Common myeloid progenitor, CD34-positive (primary cell): Measurements from ENCODE around the gene CBX2.

Experiments
- CTCF ChIA-PET: fragments of 350-600 bp; sonication (Branson Sonifier 250); formaldehyde crosslinking; loops from one replicate; lab custom pipeline; 2021; ENCODE audit warnings: antibody characterized with exemption; lab: Charles Lee
- POLR2A ChIA-PET: fragments of 350-600 bp; sonication (Branson Sonifier 250); formaldehyde crosslinking; loops from one replicate; lab custom pipeline; 2021; ENCODE audit warnings: antibody characterized with exemption; lab: Charles Lee
- DNase-seq, 3 donors: peaks; one replicate each; pipeline versions ENCODE4 v3.0.0 to v3.0.0-alpha.2; 2013
- H3K27ac ChIP-seq, 2 experiments: 1 replicate in 1 of 2; 2 replicates in 1 of 2; pipeline ENCODE4 v1.7.0; 2013; ENCODE audit warnings: inconsistent platforms in 2 of 2, low read length in 2 of 2, mild to moderate bottlenecking in 2 of 2, low read depth in 1 of 2, moderate library complexity in 1 of 2; ENCODE audit not compliant: severe bottlenecking in 2 of 2, insufficient read depth in 1 of 2, poor library complexity in 1 of 2
- H3K27me3 ChIP-seq, 5 experiments: replicated peaks in 2 of 5; 1 replicate in 3 of 5; 2 replicates in 2 of 5; pipeline versions ENCODE4 v1.6.1 to v1.7.0; 2013; ENCODE audit warnings: low read length in 4 of 5, mild to moderate bottlenecking in 2 of 5, moderate library complexity in 2 of 5, inconsistent platforms in 1 of 5; ENCODE audit not compliant: insufficient read depth in 5 of 5, control insufficient read depth in 4 of 5
- H3K36me3 ChIP-seq, 4 experiments: 1 replicate in 2 of 4; 2 replicates in 2 of 4; pipeline versions ENCODE4 v1.6.1 to v1.7.0; 2013; ENCODE audit warnings: low read length in 3 of 4, control low read depth in 1 of 4, mild to moderate bottlenecking in 1 of 4; ENCODE audit not compliant: control insufficient read depth in 4 of 4, insufficient read depth in 4 of 4
- H3K4me1 ChIP-seq, 4 experiments: 1 replicate in 3 of 4; 2 replicates in 1 of 4; pipeline versions ENCODE4 v1.6.1 to v1.7.1; 2013; ENCODE audit warnings: low read length in 3 of 4, mild to moderate bottlenecking in 3 of 4, control low read depth in 1 of 4, inconsistent platforms in 1 of 4, moderate library complexity in 1 of 4; ENCODE audit not compliant: control insufficient read depth in 4 of 4, insufficient read depth in 4 of 4; ENCODE audit errors: control extremely low read depth in 1 of 4
- H3K4me3 ChIP-seq, 7 experiments: 1 replicate in 4 of 7; 2 replicates in 3 of 7; pipeline versions ENCODE4 v1.5.1 to v1.7.0; 2013; ENCODE audit warnings: mild to moderate bottlenecking in 7 of 7, low read length in 6 of 7, moderate library complexity in 6 of 7, inconsistent platforms in 2 of 7, low read depth in 2 of 7, control low read depth in 1 of 7; ENCODE audit not compliant: insufficient read depth in 4 of 7, control insufficient read depth in 1 of 7; ENCODE audit errors: extremely low read depth in 1 of 7
- H3K9me3 ChIP-seq, 5 experiments: 1 replicate in 4 of 5; 2 replicates in 1 of 5; pipeline versions ENCODE4 v1.6.1 to v1.7.1; 2013; ENCODE audit warnings: low read length in 4 of 5, mild to moderate bottlenecking in 2 of 5, inconsistent platforms in 1 of 5, low read depth in 1 of 5, moderate library complexity in 1 of 5; ENCODE audit not compliant: control insufficient read depth in 4 of 5, insufficient read depth in 2 of 5; ENCODE audit errors: control extremely low read depth in 1 of 5
- WGBS: methylation state at CpG from one replicate; pipeline ENCODE4 v1.1.5; 2013; ENCODE audit not compliant: insufficient coverage; 5-methylcytosine and 5-hydroxymethylcytosine counted together

The CBX2 gene

DNA sequence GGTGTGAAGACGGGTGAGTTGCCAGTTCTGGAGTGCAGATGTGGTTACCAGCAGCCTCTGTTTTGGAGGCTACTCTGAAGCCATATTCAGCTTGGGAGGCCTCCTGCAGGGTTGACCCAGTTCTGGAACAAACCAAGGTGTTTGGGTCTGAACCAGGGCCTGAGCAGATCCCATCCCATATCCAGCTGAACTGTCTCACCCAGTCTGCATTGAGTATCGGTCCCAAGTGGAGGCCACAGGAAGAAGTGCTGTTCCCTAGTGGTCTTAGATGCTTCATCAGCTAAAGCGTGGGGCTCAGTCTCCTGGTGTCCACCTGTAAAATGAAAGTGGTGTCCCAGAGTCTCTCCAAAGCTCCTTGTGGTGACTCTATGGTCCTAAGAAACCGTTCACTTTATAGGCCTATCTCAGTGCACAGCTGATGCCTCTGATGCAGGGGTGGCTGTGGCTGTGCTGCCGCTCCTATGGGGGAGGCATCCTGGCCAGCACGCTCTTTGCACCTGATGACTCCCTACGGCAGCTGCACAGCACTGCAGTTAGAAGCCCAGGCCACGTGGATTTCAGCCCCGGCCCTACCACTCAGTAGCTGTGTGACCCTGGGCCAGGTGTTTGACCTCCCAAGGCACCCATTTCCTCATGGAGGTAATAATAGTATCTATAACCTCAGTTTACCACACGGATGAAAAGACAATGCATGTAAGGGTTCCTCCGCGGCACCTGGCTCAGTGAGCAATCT, 40.2 kb downstream of the CBX2 start:
- Histone ChIP-seq H3K27ac (no peak overlapping the region), H3K4me3 (no peak overlapping the region), H3K4me1 (peaks cover 0 to 24% (median 22%) of the 10 kb centered on the region in 4 experiments), H3K27me3 (peaks cover 0 to 56% (median 28%) of the 10 kb centered on the region in 5 experiments), H3K9me3 (no peaks in the 10 kb centered on the region), H3K36me3 (no peaks in the 10 kb centered on the region)
- ChIA-PET POLR2A (no interaction called here), CTCF (interaction anchor here (0.6 to 2.8 kb wide), 11 partner anchors 8 to 172 kb away, joined by 3 to 13 read pairs (median 4); no protein-coding TSS in a partner anchor)
- WGBS, result 94% methylated on average over 8 of the region's 12 CpGs
- DNase-seq, result no peak

DNA sequence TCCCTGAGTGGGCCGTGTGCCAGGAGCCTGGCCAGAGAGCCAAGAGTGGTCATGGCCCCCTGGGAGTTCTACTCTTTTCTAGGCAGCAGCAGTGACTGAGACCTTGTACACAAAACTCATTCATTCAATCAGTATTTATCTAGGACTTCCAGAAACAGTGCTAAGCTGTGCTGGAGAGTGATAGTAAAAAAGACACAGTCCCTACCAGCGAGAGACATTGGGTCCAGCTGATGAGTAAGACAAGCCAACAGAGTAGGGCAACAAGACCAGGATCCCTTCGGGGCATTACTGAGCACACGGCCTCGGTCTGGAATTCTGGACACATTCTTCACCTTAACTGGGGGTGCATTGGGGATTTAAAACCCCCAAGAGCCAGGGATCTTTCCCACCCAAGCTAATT, 41.1 kb downstream of the CBX2 start:
- ChIA-PET POLR2A (no interaction called here), CTCF (interaction anchor here (0.8 to 2.8 kb wide), 7 partner anchors 7 to 152 kb away, joined by 3 to 13 read pairs (median 5); no protein-coding TSS in a partner anchor)
- WGBS, result 91% methylated on average over 4 of the region's 5 CpGs

DNA sequence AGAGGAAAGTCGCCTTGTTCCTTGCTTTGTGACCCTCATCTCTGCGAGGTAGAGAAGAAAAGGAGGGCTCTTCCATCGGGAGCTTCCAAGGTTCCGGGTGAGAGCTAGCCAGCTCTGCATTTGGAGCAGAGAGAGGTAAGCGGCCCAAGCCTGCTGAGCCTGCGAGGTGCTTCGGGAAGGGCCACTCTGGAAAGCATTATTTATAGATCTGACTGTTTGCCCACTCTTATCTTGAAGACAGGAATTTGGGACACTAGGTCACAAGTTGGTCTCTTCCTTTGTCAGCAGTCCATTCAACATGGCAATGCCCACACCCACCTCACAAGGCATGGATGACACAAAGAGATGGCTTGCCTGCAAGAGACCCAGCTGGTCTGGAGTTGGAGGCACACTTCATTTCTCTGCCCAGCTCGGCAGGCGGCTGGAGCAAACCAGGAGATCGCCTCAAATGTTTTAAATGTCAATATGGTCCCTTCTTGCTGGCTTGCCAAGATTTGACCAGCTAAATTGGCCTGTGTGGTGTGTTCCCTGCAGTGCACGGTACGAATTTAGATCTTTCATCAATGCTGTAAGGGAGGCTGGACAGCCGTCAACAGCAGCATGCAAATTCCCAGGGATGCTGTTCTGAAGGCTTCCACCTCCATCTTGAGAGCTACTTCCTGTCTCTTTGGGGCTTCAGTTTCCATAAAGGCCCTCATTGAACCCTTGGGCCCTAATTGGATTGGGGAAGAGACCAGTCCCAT, 41.8 kb downstream of the CBX2 start:
- no peak overlapping the region for H3K4me3 ChIP-seq
- no peak for DNase-seq
- peaks cover 0 to 45% (median 23%) of the 10 kb centered on the region in 5 experiments for H3K27me3 ChIP-seq
- ChIA-PET CTCF (interaction anchor here (1.2 to 2.8 kb wide), 4 partner anchors 8 to 151 kb away, joined by 3 to 13 read pairs (median 6); no protein-coding TSS in a partner anchor), POLR2A (interaction anchor here (0.6 kb wide), 1 partner anchor 20 kb away, joined by 3 read pairs; no protein-coding TSS in a partner anchor)
- no peak overlapping the region for H3K27ac ChIP-seq
- H3K9me3 ChIP-seq, result no peaks in the 10 kb centered on the region
- no peaks in the 10 kb centered on the region for H3K36me3 ChIP-seq
- H3K4me1 ChIP-seq, result peaks cover 0 to 12% (median 11%) of the 10 kb centered on the region in 4 experiments
- 96% methylated on average over 13 of the region's 13 CpGs for WGBS

More for the DNA sequence above, 41.1 kb downstream of the CBX2 start:
- Histone ChIP-seq H3K27ac (no peak overlapping the region), H3K4me1 (peaks cover 0 to 18% (median 16%) of the 10 kb centered on the region in 4 experiments), H3K4me3 (no peak overlapping the region), H3K9me3 (no peaks in the 10 kb centered on the region), H3K36me3 (no peaks in the 10 kb centered on the region), H3K27me3 (peaks cover 0 to 51% (median 28%) of the 10 kb centered on the region in 5 experiments)
- DNase-seq, result no peak

DNA sequence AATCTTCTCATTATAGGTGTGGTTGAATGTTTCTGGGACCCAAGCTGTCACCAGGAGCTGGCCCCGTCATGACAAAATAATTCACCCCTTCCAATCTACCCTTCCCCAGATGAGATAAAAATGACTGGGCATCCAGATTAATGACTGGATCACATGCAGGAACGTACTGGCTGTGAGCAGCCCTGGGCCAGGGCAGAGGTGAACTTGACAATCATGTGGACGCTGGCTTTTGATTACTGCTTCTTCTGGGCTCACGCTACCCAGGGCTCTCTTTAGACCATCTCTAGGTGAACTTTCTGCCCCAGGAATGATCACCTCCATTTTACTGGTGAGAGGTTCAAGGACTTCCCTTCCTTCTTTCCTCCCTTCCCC, 43.0 kb downstream of the CBX2 start:
- ChIA-PET POLR2A (no interaction called here), CTCF (interaction anchor here (1.2 to 2.0 kb wide), 4 partner anchors 8 to 16 kb away, joined by 3 to 6 read pairs (median 5); no protein-coding TSS in a partner anchor)
- H3K4me3 ChIP-seq, result no peak overlapping the region
- no peak for DNase-seq
- H3K27me3 ChIP-seq, result peaks cover 0 to 33% (median 21%) of the 10 kb centered on the region in 5 experiments
- H3K9me3 ChIP-seq, result no peaks in the 10 kb centered on the region
- peaks cover 0 to 15% (median 3%) of the 10 kb centered on the region in 4 experiments for H3K4me1 ChIP-seq
- H3K27ac ChIP-seq, result no peak overlapping the region
- no peaks in the 10 kb centered on the region for H3K36me3 ChIP-seq
- 91% methylated on average over 3 of the region's 4 CpGs for WGBS

DNA sequence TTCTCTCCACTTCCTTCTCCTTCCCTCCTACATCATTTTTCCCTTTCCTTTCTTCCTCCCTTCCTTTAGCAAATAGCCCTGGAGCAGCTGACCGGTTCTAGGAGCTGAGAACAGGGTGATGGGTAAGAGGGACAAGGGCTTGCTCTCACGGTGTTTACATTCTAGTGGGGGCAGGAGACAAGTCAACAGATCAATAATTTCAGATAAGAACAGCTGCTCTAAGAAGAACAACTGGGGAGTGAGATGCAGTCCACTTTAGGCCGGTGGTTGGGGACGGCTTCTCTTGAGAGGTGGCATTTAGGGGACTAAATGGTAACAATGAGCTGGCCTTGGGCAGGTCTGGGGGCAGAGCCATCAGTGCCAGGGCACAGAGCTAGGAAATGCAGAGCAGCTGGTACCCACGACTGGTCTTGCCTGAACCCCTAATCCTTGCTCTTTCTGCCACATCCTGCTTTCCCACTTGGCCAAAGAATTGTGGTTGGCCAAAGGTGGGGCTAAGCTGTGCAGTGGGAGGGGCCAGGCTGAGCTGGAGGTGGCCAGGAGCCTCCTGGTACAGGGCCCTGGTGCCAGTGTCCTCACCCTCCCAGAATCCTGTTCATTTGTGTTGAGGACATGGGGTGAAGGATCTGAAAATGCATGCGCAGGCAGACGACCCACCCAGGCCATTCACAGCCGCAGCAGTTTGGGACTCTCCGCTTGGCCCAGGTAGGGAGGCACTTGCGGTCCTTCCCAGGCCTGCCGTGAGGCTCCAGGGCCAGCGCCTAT, 43.6 kb downstream of the CBX2 start:
- Histone ChIP-seq H3K27me3 (peaks cover 0 to 27% (median 16%) of the 10 kb centered on the region in 5 experiments), H3K27ac (no peak overlapping the region), H3K9me3 (no peaks in the 10 kb centered on the region), H3K4me3 (no peak overlapping the region), H3K4me1 (peaks cover 2 to 21% (median 8%) of the 10 kb centered on the region in 4 experiments), H3K36me3 (no peaks in the 10 kb centered on the region)
- POLR2A ChIA-PET, result interaction anchor here (1.2 kb wide), 1 partner anchor 18 kb away, joined by 6 read pairs; the partner anchor contains the start of gene CBX4
- WGBS, result 97% methylated on average over 10 of the region's 12 CpGs
- CTCF ChIA-PET, result interaction anchor here (0.9 to 2.0 kb wide), 5 partner anchors 9 to 79 kb away, joined by 3 to 6 read pairs (median 5); no protein-coding TSS in a partner anchor
- no peak for DNase-seq

DNA sequence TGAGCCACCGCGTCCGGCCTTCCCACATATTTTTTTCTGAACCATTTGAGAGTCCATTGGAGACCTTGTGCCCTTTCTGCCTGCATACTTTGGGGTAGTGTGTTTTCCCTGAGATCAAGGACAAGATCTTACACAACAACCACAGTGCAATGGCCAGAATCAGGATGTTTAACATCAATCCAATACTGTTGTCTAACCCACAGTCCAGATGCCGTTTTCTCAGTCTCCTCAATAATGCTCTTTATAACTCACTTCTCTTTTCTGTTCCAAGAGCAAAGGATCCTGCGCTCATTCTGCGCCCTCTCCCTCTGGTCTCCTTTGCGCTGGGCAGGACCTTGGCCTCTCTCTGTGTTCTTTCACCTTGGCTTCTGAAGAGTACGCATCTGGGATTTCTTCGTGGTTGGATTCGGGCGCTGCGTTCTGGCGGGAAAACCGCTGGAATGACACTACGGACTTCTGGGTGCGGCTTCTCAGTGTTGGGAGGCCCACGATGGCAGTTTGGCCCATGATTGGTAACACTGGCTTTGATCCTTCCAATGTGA, 44.7 kb downstream of the CBX2 start:
- no peaks in the 10 kb centered on the region for H3K36me3 ChIP-seq
- DNase-seq, result no peak
- 96% methylated on average over 14 of the region's 17 CpGs for WGBS
- no peaks in the 10 kb centered on the region for H3K9me3 ChIP-seq
- H3K4me1 ChIP-seq, result peaks cover 5 to 32% (median 18%) of the 10 kb centered on the region in 4 experiments
- ChIA-PET CTCF (interaction anchor here (2.0 kb wide), 1 partner anchor 11 kb away, joined by 6 read pairs; no protein-coding TSS in a partner anchor), POLR2A (interaction anchor here (1.2 kb wide), 1 partner anchor 17 kb away, joined by 6 read pairs; the partner anchor contains the start of gene CBX4)
- no peak overlapping the region for H3K27ac ChIP-seq
- H3K27me3 ChIP-seq, result peaks cover 0 to 16% (median 8%) of the 10 kb centered on the region in 5 experiments
- no peak overlapping the region for H3K4me3 ChIP-seq
